PC-9 (cell line): ENCODE results near the gene RNH1.

Experiments used
- EZH2 ChIP-seq: fragments of 200-600 bp; sonication (generic); IDR thresholded peaks from 2 replicates; pipeline ENCODE4 v1.8.0; 2017; ENCODE audit warnings: antibody characterized with exemption, low read depth
- TF ChIP-seq, protein P1 (sequence below): fragments of 200-600 bp; sonication (generic); conservative IDR thresholded peaks from 2 replicates; pipeline ENCODE4 v1.6.1; 2017; ENCODE audit warnings: mixed run types, antibody characterized with exemption, mild to moderate bottlenecking, moderate library complexity

- TF ChIP-seq, protein P1, sequence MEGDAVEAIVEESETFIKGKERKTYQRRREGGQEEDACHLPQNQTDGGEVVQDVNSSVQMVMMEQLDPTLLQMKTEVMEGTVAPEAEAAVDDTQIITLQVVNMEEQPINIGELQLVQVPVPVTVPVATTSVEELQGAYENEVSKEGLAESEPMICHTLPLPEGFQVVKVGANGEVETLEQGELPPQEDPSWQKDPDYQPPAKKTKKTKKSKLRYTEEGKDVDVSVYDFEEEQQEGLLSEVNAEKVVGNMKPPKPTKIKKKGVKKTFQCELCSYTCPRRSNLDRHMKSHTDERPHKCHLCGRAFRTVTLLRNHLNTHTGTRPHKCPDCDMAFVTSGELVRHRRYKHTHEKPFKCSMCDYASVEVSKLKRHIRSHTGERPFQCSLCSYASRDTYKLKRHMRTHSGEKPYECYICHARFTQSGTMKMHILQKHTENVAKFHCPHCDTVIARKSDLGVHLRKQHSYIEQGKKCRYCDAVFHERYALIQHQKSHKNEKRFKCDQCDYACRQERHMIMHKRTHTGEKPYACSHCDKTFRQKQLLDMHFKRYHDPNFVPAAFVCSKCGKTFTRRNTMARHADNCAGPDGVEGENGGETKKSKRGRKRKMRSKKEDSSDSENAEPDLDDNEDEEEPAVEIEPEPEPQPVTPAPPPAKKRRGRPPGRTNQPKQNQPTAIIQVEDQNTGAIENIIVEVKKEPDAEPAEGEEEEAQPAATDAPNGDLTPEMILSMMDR = no peak
- TF ChIP-seq EZH2 = no peak
Measured at GRCh38 chr11:465896-466530, 41.0 kb downstream of the RNH1 start.
